Measurements from ENCODE around the gene MATN3. TPM values are rescaled to one million over a fixed set of nuclear protein-coding genes. Genes with fewer than 3 reads are reported as not detected.

MATN3 gene
- total RNA-seq, 1 experiment from 2014 or later, result 13.5 TPM

DNA sequence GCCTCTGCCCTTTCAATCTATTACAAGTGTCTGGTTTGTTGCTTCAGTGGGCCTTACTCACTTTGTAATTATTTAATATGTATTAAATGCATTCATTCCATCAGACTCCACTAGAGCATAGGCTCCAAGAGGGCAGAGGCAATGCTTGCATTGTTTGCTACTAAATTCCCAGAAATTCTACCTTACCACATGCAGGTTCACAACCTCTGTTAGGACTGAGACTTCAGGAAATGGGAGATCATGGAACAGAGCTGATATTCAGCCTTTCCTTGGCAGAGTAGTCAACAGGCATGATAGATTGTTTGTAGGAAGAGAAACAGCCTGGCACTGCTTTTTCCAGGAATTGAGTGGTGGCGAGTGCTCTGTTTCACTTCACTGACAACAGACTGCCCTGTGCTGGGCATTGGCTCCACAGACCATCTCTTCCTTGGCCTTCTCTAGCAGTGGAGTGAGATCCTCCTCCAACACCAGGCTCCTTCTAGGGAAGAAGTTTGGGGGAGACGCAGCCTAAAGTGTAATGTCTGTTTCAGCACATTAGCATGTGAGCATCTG is 6.2 kb upstream of the MATN3 start:
- no peak overlapping the region for H3K9ac ChIP-seq (ENCODE audit: extremely low read depth, insufficient read length, low read length)

More for the DNA sequence above, 6.2 kb upstream of the MATN3 start:
- no peak overlapping the region for H4K8ac ChIP-seq (replicated peaks; ENCODE audit: insufficient read length, low read depth, low read length)
- no peaks in the 10 kb centered on the region for H3K27me3 ChIP-seq (ENCODE audit: insufficient read depth, low read length)
- no peak overlapping the region for H3K23ac ChIP-seq (ENCODE audit: insufficient read length, low read depth, low read length)
- TF ChIP-seq, protein P1, sequence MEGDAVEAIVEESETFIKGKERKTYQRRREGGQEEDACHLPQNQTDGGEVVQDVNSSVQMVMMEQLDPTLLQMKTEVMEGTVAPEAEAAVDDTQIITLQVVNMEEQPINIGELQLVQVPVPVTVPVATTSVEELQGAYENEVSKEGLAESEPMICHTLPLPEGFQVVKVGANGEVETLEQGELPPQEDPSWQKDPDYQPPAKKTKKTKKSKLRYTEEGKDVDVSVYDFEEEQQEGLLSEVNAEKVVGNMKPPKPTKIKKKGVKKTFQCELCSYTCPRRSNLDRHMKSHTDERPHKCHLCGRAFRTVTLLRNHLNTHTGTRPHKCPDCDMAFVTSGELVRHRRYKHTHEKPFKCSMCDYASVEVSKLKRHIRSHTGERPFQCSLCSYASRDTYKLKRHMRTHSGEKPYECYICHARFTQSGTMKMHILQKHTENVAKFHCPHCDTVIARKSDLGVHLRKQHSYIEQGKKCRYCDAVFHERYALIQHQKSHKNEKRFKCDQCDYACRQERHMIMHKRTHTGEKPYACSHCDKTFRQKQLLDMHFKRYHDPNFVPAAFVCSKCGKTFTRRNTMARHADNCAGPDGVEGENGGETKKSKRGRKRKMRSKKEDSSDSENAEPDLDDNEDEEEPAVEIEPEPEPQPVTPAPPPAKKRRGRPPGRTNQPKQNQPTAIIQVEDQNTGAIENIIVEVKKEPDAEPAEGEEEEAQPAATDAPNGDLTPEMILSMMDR (conservative IDR thresholded peaks at IDR 0.05), result no peak
- H3K9me3 ChIP-seq (ENCODE audit: control insufficient read depth, low read depth, low read length), result peaks cover 9% of the 10 kb centered on the region
- no peak overlapping the region for H3K56ac ChIP-seq (ENCODE audit: insufficient read length, low read depth, low read length)
- no peak overlapping the region for H4K5ac ChIP-seq (ENCODE audit: insufficient read length, low read depth, low read length)
- no peak overlapping the region for H3K4me3 Mint-ChIP-seq
- H4K91ac ChIP-seq (ENCODE audit: insufficient read length, low read depth, low read length), result no peak overlapping the region
- peaks cover 24 to 29% (median 28%) of the 10 kb centered on the region in 3 experiments for H3K36me3 Mint-ChIP-seq (ENCODE audit: insufficient read depth in 1 of 3, low read depth in 3 of 3)
- WGBS (ENCODE audit: extremely low coverage, insufficient read length, low lambda C conversion rate), result no CpG with 5 or more reads among the region's 2 CpGs
- no peak overlapping the region for H3K4me2 ChIP-seq (ENCODE audit: insufficient read depth, insufficient read length, low read length)
- no peak overlapping the region for H2BK5ac ChIP-seq (ENCODE audit: insufficient read length, low read length)
- DNase-seq, result no peak
- H2BK20ac ChIP-seq (ENCODE audit: low read depth, low read length, poor library complexity, severe bottlenecking), result no peak overlapping the region
- no peaks in the 10 kb centered on the region for H3K23me2 ChIP-seq (ENCODE audit: insufficient read length, low read depth, low read length, poor library complexity, severe bottlenecking)
- no peak overlapping the region for H3K14ac ChIP-seq (ENCODE audit: insufficient read depth, low read length)
- H3K4me1 ChIP-seq (ENCODE audit: insufficient read depth, low read length), result no peaks in the 10 kb centered on the region
- H3K9me3 Mint-ChIP-seq, result peaks cover 33 to 38% of the 10 kb centered on the region in 2 experiments
- no peak overlapping the region for H2AFZ ChIP-seq (ENCODE audit: low read length)
- no peak overlapping the region for H2BK15ac ChIP-seq (ENCODE audit: low read depth, low read length)
- H2AK5ac ChIP-seq (ENCODE audit: insufficient read length, low read length), result no peak overlapping the region
- no peak overlapping the region for H2BK120ac ChIP-seq (ENCODE audit: low read depth, low read length, poor library complexity, severe bottlenecking)
- H3T11ph ChIP-seq (ENCODE audit: low read length), result no peak overlapping the region
- no peaks in the 10 kb centered on the region for H3K79me1 ChIP-seq (ENCODE audit: insufficient read depth, low read depth, low read length, poor library complexity, severe bottlenecking)
- H2BK12ac ChIP-seq (ENCODE audit: insufficient read length, low read depth, low read length), result no peak overlapping the region
- H4K20me1 ChIP-seq (ENCODE audit: control insufficient read depth, insufficient read depth, insufficient read length), result no peaks in the 10 kb centered on the region
- no peak overlapping the region for H3K27ac ChIP-seq (ENCODE audit: insufficient read length, low read depth, low read length)
- H3K4me1 Mint-ChIP-seq, result peaks cover 2 to 3% of the 10 kb centered on the region in 2 experiments
- H3K27me3 Mint-ChIP-seq (ENCODE audit: low read depth), result peaks cover 6% of the 10 kb centered on the region
- no peak overlapping the region for H3K27ac Mint-ChIP-seq
- no peak overlapping the region for H3K4ac ChIP-seq (ENCODE audit: low read depth, low read length)
- H3K18ac ChIP-seq (ENCODE audit: insufficient read length, low read depth, low read length), result no peak overlapping the region
- H3K79me2 ChIP-seq (ENCODE audit: insufficient read depth, low read length), result no peaks in the 10 kb centered on the region

Data from H9 (cell line).